Hematopoietic multipotent progenitor cell treated with erythropoietin and hydrocortisone succinate and interleukin-3 and kit ligand, for 17 days (in vitro differentiated cells): ENCODE data around the gene ARSK.
"Not testable (repeated sequence)": the region's sequence is repeated elsewhere in the genome, so short reads cannot be mapped to it uniquely, and the experiment has no call there.

ENCODE experiments used
- DNase-seq: peaks from one replicate; pipeline ENCODE4 v3.0.0-alpha.2; 2015; ENCODE audit warnings: low spot score

Gene ARSK

GRCh38 chr5:95621839-95622629 is 67.1 kb downstream of the ARSK start:
- DNase-seq = no peak

GRCh38 chr5:95623706-95624105 is 68.8 kb downstream of the ARSK start:
- DNase-seq = no peak

- no peak for DNase-seq
Measured at GRCh38 chr5:95624368-95624767, 69.5 kb downstream of the ARSK start.

- DNase-seq = no peak
Measured at GRCh38 chr5:95626701-95627100, 71.8 kb downstream of the ARSK start.

GRCh38 chr5:95627971-95628810 is 73.3 kb downstream of the ARSK start:
- DNase-seq = no peak

- no peak for DNase-seq
Measured at GRCh38 chr5:95628933-95629332, 74.0 kb downstream of the ARSK start.

GRCh38 chr5:95630394-95630917 is 75.6 kb downstream of the ARSK start:
- DNase-seq = no peak

GRCh38 chr5:95631255-95631958 is 76.5 kb downstream of the ARSK start:
- no peak for DNase-seq

- no peak for DNase-seq
Measured at GRCh38 chr5:95631991-95632675, 77.2 kb downstream of the ARSK start.

- not testable (repeated sequence) for DNase-seq
Measured at GRCh38 chr5:95632942-95633341, 78.0 kb downstream of the ARSK start.

GRCh38 chr5:95633671-95634070 is 78.8 kb downstream of the ARSK start:
- DNase-seq = no peak

- no peak for DNase-seq
Measured at GRCh38 chr5:95634081-95634480, 79.2 kb downstream of the ARSK start.

- no peak for DNase-seq
Measured at GRCh38 chr5:95638632-95639031, 83.7 kb downstream of the ARSK start.

GRCh38 chr5:95641741-95642220 is 86.9 kb downstream of the ARSK start:
- no peak for DNase-seq

- DNase-seq = no peak
Measured at GRCh38 chr5:95643152-95643551, 88.3 kb downstream of the ARSK start.

GRCh38 chr5:95644351-95645042 is 89.6 kb downstream of the ARSK start:
- peak; percentile 83 for DNase-seq

GRCh38 chr5:95646226-95646568 is 91.3 kb downstream of the ARSK start:
- DNase-seq = not testable (repeated sequence)

- peak; percentile 99 for DNase-seq
Measured at GRCh38 chr5:95646569-95647431, 91.9 kb downstream of the ARSK start, which contains the start of gene RFESD. TSS of gene RFESD (plus strand) at chr5:95646777. CDS start at chr5:95652272, 5,495 bp downstream.

GRCh38 chr5:95647886-95648860 is 93.3 kb downstream of the ARSK start:
- peak; percentile 92 for DNase-seq
